Keratinocyte (primary cell): ENCODE measurements around the gene KRT1. TPM values are rescaled to one million over a fixed set of nuclear protein-coding genes. Genes with fewer than 3 reads are reported as not detected.

ENCODE experiments used
- DNase-seq: peaks from one replicate; pipeline ENCODE4 v3.0.0-alpha.2; 2011; ENCODE audit warnings: low read depth, missing footprints, low spot score
- FAIRE-seq: peaks from 2 replicates; lab custom pipeline; 2011; peaks lifted over from hg19 to GRCh38; lab: Jason Lieb, UNC
- H2AFZ ChIP-seq: 2 replicates; pipeline ENCODE4 v1.6.0; 2012; ENCODE audit warnings: low read length, control low read depth, inconsistent platforms; ENCODE audit not compliant: control insufficient read depth
- H3K27ac ChIP-seq: 2 replicates; pipeline ENCODE4 v1.5.1; 2011; ENCODE audit warnings: low read length; ENCODE audit not compliant: control insufficient read depth, insufficient read depth
- H3K27me3 ChIP-seq: 3 replicates; pipeline ENCODE4 v1.6.0; 2011; ENCODE audit warnings: low read length; ENCODE audit not compliant: control insufficient read depth, insufficient read depth; ENCODE audit errors: extremely low read depth
- H3K36me3 ChIP-seq, 2 experiments: 2 replicates in 1 of 2; 3 replicates in 1 of 2; pipeline ENCODE4 v1.5.1; 2011; ENCODE audit warnings: low read length in 2 of 2, mild to moderate bottlenecking in 1 of 2; ENCODE audit not compliant: control insufficient read depth in 2 of 2, insufficient read depth in 2 of 2; ENCODE audit errors: extremely low read depth in 1 of 2
- H3K4me1 ChIP-seq: 3 replicates; pipeline ENCODE4 v1.5.1; 2011; ENCODE audit warnings: low read length; ENCODE audit not compliant: control insufficient read depth, insufficient read depth; ENCODE audit errors: extremely low read depth
- H3K4me2 ChIP-seq: 3 replicates; pipeline ENCODE4 v1.6.0; 2011; ENCODE audit warnings: low read depth, low read length; ENCODE audit not compliant: control insufficient read depth, insufficient read depth; ENCODE audit errors: extremely low read depth
- H3K4me3 ChIP-seq, 3 experiments: fragments of 200-600 bp in 1 of 3; sonication (generic) in 1 of 3; 2 replicates in 2 of 3; 3 replicates in 1 of 3; pipeline ENCODE4 v1.5.1; 2011 to 2016; ENCODE audit warnings: low read length in 3 of 3, mild to moderate bottlenecking in 3 of 3, control low read depth in 2 of 3, inconsistent platforms in 1 of 3, low read depth in 1 of 3, mixed read lengths in 1 of 3, mixed run types in 1 of 3, moderate library complexity in 1 of 3; ENCODE audit not compliant: control insufficient read depth in 2 of 3, insufficient read depth in 2 of 3; ENCODE audit errors: extremely low read depth in 1 of 3
- H3K79me2 ChIP-seq: 2 replicates; pipeline ENCODE4 v1.6.0; 2012; ENCODE audit warnings: low read length; ENCODE audit not compliant: control insufficient read depth, insufficient read depth
- H3K9ac ChIP-seq: 3 replicates; pipeline ENCODE4 v1.6.0; 2011; ENCODE audit warnings: low read length; ENCODE audit not compliant: control insufficient read depth, insufficient read depth; ENCODE audit errors: extremely low read depth
- H3K9me1 ChIP-seq: 3 replicates; pipeline ENCODE4 v1.6.0; 2011; ENCODE audit warnings: low read length; ENCODE audit not compliant: control insufficient read depth, insufficient read depth; ENCODE audit errors: extremely low read depth
- H3K9me3 ChIP-seq: 2 replicates; pipeline ENCODE4 v1.5.1; 2012; ENCODE audit warnings: low read depth, low read length; ENCODE audit not compliant: control insufficient read depth
- H4K20me1 ChIP-seq: 3 replicates; pipeline ENCODE4 v1.6.0; 2011; ENCODE audit warnings: low read length; ENCODE audit not compliant: control insufficient read depth, insufficient read depth; ENCODE audit errors: extremely low read depth
- EZH2 ChIP-seq: IDR thresholded peaks from one replicate; pipeline ENCODE4 v1.6.1; 2012; ENCODE audit warnings: inconsistent platforms, mild to moderate bottlenecking, low read length, moderate library complexity
- dilution Hi-C: fragments of 300-500 bp; cut with MboI; formaldehyde crosslinking; loops from one replicate; pipeline ENCODE4 v1.7.0; 2020; ENCODE audit warnings: low sequenced_read_pairs; ENCODE audit not compliant: extremely low pct_ligation_motif_present
- polyA plus RNA-seq, 5 experiments: library from polyadenylated mRNA; depleted of rRNA in 3 of 5; stranded (reverse) in 3 of 5; stranded (forward) in 1 of 5; unstranded in 1 of 5; fragments of >200 nt; gene quantifications; 1 replicate in 1 of 5; 2 replicates in 3 of 5; 3 replicates in 1 of 5; pipeline versions ENCODE4 v1.2.1 to v1.2.3, GENCODE V29; 2011 to 2012; ENCODE audit warnings: missing spikeins in 2 of 5, low read depth in 1 of 5, low replicate concordance in 1 of 5
- TF ChIP-seq, protein P1 (sequence below), 3 experiments: IDR thresholded peaks in 1 of 3; conservative IDR thresholded peaks in 1 of 3; optimal IDR thresholded peaks in 1 of 3; 2 replicates in 2 of 3; 3 replicates in 1 of 3; pipeline versions ENCODE3 to v1.5.1; 2011; ENCODE audit warnings: low read length in 3 of 3, mild to moderate bottlenecking in 3 of 3, moderate library complexity in 2 of 3, control low read depth in 1 of 3, inconsistent platforms in 1 of 3; ENCODE audit not compliant: insufficient read depth in 2 of 3; ENCODE audit errors: extremely low read depth in 1 of 3

The KRT1 gene
- polyA plus RNA-seq, 1 donor (not counting 4 experiments of a cell fraction or from before 2014, with no cell fraction given), result 92.2 TPM

DNA sequence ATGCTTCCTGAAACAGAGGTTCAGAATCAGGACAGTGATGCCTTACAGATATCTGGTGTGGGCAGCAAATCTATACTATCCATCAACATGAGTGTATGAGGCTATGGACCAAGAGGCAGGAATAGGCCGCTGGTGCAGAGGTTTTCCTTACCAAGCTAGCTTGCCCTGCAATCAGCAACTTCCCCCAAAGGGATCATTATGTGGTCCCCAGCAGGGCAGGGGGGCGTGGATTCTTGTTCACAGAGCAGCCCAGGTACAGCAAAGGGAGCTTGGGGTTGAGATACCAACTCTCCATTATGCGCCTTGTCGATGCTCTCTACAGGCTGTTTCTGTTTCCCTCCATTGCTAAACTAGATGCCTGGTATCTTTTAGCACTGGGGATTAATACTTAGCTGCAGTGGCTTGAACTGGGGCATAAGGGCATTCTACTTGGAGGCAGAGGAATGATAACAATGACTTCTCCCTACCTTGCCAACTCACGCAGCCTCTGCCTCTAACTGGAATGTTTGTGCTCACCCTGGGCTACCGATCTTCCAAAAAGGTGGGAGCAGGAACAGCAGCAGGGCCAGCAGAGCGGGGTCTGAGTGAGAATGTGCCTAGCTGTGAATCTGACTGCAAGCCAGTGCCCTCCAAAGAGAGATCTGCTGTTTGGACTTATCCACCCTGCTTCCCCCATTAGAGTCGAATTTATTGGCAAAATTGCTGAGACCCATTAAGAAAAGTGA lies 10.3 kb upstream of the KRT1 start:
- Histone ChIP-seq H2AFZ (peak overlapping the region; percentile 40), H3K4me2 (peak overlapping the region; percentile 41), H3K9me3 (no peaks in the 10 kb centered on the region), H3K79me2 (no peaks in the 10 kb centered on the region), H3K9me1 (no peaks in the 10 kb centered on the region), H3K4me1 (peaks cover 15% of the 10 kb centered on the region), H4K20me1 (no peaks in the 10 kb centered on the region), H3K36me3 (no peaks in the 10 kb centered on the region), H3K4me3 (no peak overlapping the region), H3K27me3 (peaks cover 35% of the 10 kb centered on the region), H3K9ac (peak overlapping the region; percentile 9), H3K27ac (no peak overlapping the region)
- dilution Hi-C loops, result no loop called here
- TF ChIP-seq, protein P1, sequence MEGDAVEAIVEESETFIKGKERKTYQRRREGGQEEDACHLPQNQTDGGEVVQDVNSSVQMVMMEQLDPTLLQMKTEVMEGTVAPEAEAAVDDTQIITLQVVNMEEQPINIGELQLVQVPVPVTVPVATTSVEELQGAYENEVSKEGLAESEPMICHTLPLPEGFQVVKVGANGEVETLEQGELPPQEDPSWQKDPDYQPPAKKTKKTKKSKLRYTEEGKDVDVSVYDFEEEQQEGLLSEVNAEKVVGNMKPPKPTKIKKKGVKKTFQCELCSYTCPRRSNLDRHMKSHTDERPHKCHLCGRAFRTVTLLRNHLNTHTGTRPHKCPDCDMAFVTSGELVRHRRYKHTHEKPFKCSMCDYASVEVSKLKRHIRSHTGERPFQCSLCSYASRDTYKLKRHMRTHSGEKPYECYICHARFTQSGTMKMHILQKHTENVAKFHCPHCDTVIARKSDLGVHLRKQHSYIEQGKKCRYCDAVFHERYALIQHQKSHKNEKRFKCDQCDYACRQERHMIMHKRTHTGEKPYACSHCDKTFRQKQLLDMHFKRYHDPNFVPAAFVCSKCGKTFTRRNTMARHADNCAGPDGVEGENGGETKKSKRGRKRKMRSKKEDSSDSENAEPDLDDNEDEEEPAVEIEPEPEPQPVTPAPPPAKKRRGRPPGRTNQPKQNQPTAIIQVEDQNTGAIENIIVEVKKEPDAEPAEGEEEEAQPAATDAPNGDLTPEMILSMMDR (optimal IDR thresholded peaks at IDR 0.05 in 1 of 3, IDR thresholded peaks at IDR 0.05 in 1 of 3, conservative IDR thresholded peaks at IDR 0.05 in 1 of 3; ENCODE audit: extremely low read depth in 1 of 3, insufficient read depth in 2 of 3, low read length in 3 of 3), result no peak
- TF ChIP-seq EZH2, result no peak
- no peak for FAIRE-seq
- no peak for DNase-seq

DNA sequence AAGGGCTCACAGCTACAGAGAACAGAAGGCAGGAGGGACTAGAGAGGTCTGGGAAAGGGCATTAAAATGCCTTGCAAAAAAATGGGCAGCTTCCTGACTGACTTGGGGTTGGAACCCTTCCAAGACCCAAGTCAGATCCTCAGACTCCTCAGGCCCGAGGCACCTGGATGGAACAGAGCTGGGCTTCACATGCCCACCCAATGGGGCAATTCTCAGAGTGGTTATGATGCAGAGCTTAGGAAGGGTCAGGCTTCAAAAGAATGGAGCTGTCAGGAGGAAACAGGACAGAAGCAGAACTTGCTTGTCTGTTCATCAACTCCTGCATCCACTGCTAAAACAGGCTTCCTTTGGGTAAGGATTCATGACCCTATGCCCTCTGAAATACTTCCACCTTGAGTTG lies 9.7 kb upstream of the KRT1 start:
- no peak overlapping the region for H3K4me2 ChIP-seq
- TF ChIP-seq, protein P1 (optimal IDR thresholded peaks at IDR 0.05 in 1 of 3, IDR thresholded peaks at IDR 0.05 in 1 of 3, conservative IDR thresholded peaks at IDR 0.05 in 1 of 3; ENCODE audit: extremely low read depth in 1 of 3, insufficient read depth in 2 of 3, low read length in 3 of 3), result no peak
- TF ChIP-seq EZH2, result no peak
- H3K4me3 ChIP-seq, result no peak overlapping the region
- H3K9me1 ChIP-seq, result no peaks in the 10 kb centered on the region
- no peak overlapping the region for H3K9ac ChIP-seq
- DNase-seq (no peak), FAIRE-seq (no peak)
- H4K20me1 ChIP-seq, result no peaks in the 10 kb centered on the region
- H3K79me2 ChIP-seq, result no peaks in the 10 kb centered on the region
- peaks cover 15% of the 10 kb centered on the region for H3K4me1 ChIP-seq
- no peak overlapping the region for H2AFZ ChIP-seq
- H3K27me3 ChIP-seq, result peaks cover 37% of the 10 kb centered on the region
- H3K36me3 ChIP-seq, result no peaks in the 10 kb centered on the region
- dilution Hi-C loops, result no loop called here
- no peak overlapping the region for H3K27ac ChIP-seq
- H3K9me3 ChIP-seq, result no peaks in the 10 kb centered on the region
